Neural progenitor cell (in vitro differentiated cells): Measurements from ENCODE around the gene PATJ.

Experiments
- EZH2 ChIP-seq: fragments of 200-600 bp; sonication (generic); IDR thresholded peaks from 2 replicates; pipeline ENCODE4 v1.6.1; 2017; ENCODE audit warnings: antibody characterized with exemption, mild to moderate bottlenecking, moderate library complexity
- TF ChIP-seq, protein P1 (sequence below): fragments of 200-600 bp; sonication (generic); IDR thresholded peaks from 2 replicates; pipeline ENCODE4 v1.5.1; 2017; ENCODE audit warnings: antibody characterized with exemption, mild to moderate bottlenecking

GRCh38 chr1:62013264-62013663 is 271.0 kb downstream of the PATJ start:
- TF ChIP-seq, protein P1, sequence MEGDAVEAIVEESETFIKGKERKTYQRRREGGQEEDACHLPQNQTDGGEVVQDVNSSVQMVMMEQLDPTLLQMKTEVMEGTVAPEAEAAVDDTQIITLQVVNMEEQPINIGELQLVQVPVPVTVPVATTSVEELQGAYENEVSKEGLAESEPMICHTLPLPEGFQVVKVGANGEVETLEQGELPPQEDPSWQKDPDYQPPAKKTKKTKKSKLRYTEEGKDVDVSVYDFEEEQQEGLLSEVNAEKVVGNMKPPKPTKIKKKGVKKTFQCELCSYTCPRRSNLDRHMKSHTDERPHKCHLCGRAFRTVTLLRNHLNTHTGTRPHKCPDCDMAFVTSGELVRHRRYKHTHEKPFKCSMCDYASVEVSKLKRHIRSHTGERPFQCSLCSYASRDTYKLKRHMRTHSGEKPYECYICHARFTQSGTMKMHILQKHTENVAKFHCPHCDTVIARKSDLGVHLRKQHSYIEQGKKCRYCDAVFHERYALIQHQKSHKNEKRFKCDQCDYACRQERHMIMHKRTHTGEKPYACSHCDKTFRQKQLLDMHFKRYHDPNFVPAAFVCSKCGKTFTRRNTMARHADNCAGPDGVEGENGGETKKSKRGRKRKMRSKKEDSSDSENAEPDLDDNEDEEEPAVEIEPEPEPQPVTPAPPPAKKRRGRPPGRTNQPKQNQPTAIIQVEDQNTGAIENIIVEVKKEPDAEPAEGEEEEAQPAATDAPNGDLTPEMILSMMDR: no peak
- no peak for TF ChIP-seq EZH2
